ENCODE measurements around the gene ORM1.
"Not testable (repeated sequence)": the region's sequence is repeated elsewhere in the genome, so short reads cannot be mapped to it uniquely, and the experiment has no call there.

The ORM1 gene

GRCh38 chr9:114322831-114323531, at the start of gene ORM1:
TSS of gene ORM1 (plus strand) at chr9:114323098. CDS start at chr9:114323134, 36 bp downstream.
- not testable (repeated sequence) for DNase-seq

- no peak for DNase-seq
Measured at GRCh38 chr9:114273461-114273881, 49.4 kb upstream of the ORM1 start.

- no peak for DNase-seq
Measured at GRCh38 chr9:114274217-114274616, 48.7 kb upstream of the ORM1 start.

GRCh38 chr9:114275246-114276004, 47.5 kb upstream of the ORM1 start:
- DNase-seq = no peak

- DNase-seq = no peak
Measured at GRCh38 chr9:114276908-114277821, 45.7 kb upstream of the ORM1 start.

- DNase-seq = no peak
Measured at GRCh38 chr9:114278356-114278755, 44.5 kb upstream of the ORM1 start.

- DNase-seq = no peak
Measured at GRCh38 chr9:114278881-114279570, 43.9 kb upstream of the ORM1 start.

GRCh38 chr9:114279693-114280092, 43.2 kb upstream of the ORM1 start:
- no peak for DNase-seq

- no peak for DNase-seq
Measured at GRCh38 chr9:114280636-114281472, 42.0 kb upstream of the ORM1 start.

- no peak for DNase-seq
Measured at GRCh38 chr9:114281473-114282103, 41.3 kb upstream of the ORM1 start.

- DNase-seq = no peak
Measured at GRCh38 chr9:114282104-114282485, 40.8 kb upstream of the ORM1 start.

GRCh38 chr9:114282507-114282906, 40.4 kb upstream of the ORM1 start:
- DNase-seq = no peak

GRCh38 chr9:114282926-114283325, 40.0 kb upstream of the ORM1 start:
- no peak for DNase-seq

- no peak for DNase-seq
Measured at GRCh38 chr9:114283551-114284111, 39.3 kb upstream of the ORM1 start.

GRCh38 chr9:114284316-114285060, 38.4 kb upstream of the ORM1 start:
- DNase-seq = no peak

- DNase-seq = no peak
Measured at GRCh38 chr9:114285166-114285867, 37.6 kb upstream of the ORM1 start.

- no peak for DNase-seq
Measured at GRCh38 chr9:114286146-114286679, 36.7 kb upstream of the ORM1 start.

GRCh38 chr9:114287001-114287762, 35.7 kb upstream of the ORM1 start:
- DNase-seq = peak; percentile 13
